Ishikawa (cell line): ENCODE measurements around the gene PAEP.

Experiments
- CEBPB ChIP-seq: IDR thresholded peaks from 2 replicates; pipeline ENCODE4 v1.6.1; 2012
- CREB1 ChIP-seq: IDR thresholded peaks from 2 replicates; pipeline ENCODE4 v1.6.1; 2012; ENCODE audit warnings: low read depth
- EGR1 ChIP-seq: IDR thresholded peaks from 2 replicates; pipeline ENCODE4 v1.6.1; 2012
- EP300 ChIP-seq: IDR thresholded peaks from 2 replicates; pipeline ENCODE4 v1.6.1; 2012; ENCODE audit warnings: borderline replicate concordance
- FOXM1 ChIP-seq: IDR thresholded peaks from 2 replicates; pipeline ENCODE4 v1.6.1; 2012; ENCODE audit warnings: low read depth, borderline replicate concordance
- MAX ChIP-seq: IDR thresholded peaks from 2 replicates; pipeline ENCODE4 v1.6.1; 2012
- NFIC ChIP-seq: IDR thresholded peaks from 2 replicates; pipeline ENCODE4 v1.6.1; 2012
- RAD21 ChIP-seq: IDR thresholded peaks from 2 replicates; pipeline ENCODE4 v1.6.1; 2012; ENCODE audit warnings: low read depth
- TAF1 ChIP-seq: IDR thresholded peaks from 2 replicates; pipeline ENCODE4 v1.6.1; 2012; ENCODE audit warnings: low read depth, mild to moderate bottlenecking
- TCF12 ChIP-seq: IDR thresholded peaks from 2 replicates; pipeline ENCODE4 v1.6.1; 2012; ENCODE audit warnings: low read depth
- TEAD4 ChIP-seq: IDR thresholded peaks from 2 replicates; pipeline ENCODE4 v1.6.1; 2012
- USF1 ChIP-seq: IDR thresholded peaks from 2 replicates; pipeline ENCODE4 v1.6.1; 2012
- YY1 ChIP-seq: IDR thresholded peaks from 2 replicates; pipeline ENCODE4 v1.6.1; 2012; ENCODE audit warnings: low read depth
- ZBTB7A ChIP-seq: IDR thresholded peaks from 2 replicates; pipeline ENCODE4 v1.6.1; 2012; ENCODE audit warnings: low read depth
- TF ChIP-seq, protein P1 (sequence below): IDR thresholded peaks from 2 replicates; pipeline ENCODE4 v1.6.1; 2012; ENCODE audit warnings: low read depth, mild to moderate bottlenecking

Gene PAEP

DNA sequence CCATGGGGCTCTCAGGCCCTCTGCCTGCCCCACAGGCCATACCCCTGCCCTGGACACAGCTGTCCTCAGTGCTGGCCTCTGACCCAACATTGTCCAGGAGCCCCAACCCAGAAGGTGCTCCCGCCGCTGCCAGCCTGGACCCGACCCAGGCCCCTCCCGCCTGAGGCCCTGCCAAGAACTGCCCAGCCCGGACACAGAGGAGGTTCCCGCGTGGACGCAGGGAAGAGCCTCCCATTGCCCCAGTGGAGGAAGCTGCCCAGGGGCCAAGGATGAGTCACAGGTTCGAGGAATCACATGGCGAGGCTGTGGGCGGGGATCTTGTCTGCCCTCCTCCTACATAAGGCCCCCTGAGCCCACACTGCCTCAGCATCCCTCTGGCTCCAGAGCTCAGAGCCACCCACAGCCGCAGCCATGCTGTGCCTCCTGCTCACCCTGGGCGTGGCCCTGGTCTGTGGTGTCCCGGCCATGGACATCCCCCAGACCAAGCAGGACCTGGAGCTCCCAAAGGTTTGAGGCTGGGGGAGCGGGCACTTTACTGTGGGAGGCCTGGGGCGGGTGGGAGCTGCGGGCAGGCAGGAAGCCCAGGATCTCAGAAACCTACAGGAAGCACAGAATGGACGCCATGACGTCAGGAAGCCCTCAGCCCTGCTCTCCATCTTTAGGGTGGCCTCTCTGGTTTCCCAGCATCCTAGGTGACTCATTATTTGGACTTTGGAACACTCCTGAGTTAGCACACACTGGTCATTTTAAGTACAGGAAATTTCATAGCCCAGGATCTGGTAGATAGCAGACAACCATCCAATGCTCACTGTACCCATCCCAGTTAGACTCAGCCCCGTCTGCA lies at the start of gene PAEP:
Gene PAEP, plus strand, starts transcription at position 366 of the 844 bp plus-strand sequence.
- TF ChIP-seq, protein P1, sequence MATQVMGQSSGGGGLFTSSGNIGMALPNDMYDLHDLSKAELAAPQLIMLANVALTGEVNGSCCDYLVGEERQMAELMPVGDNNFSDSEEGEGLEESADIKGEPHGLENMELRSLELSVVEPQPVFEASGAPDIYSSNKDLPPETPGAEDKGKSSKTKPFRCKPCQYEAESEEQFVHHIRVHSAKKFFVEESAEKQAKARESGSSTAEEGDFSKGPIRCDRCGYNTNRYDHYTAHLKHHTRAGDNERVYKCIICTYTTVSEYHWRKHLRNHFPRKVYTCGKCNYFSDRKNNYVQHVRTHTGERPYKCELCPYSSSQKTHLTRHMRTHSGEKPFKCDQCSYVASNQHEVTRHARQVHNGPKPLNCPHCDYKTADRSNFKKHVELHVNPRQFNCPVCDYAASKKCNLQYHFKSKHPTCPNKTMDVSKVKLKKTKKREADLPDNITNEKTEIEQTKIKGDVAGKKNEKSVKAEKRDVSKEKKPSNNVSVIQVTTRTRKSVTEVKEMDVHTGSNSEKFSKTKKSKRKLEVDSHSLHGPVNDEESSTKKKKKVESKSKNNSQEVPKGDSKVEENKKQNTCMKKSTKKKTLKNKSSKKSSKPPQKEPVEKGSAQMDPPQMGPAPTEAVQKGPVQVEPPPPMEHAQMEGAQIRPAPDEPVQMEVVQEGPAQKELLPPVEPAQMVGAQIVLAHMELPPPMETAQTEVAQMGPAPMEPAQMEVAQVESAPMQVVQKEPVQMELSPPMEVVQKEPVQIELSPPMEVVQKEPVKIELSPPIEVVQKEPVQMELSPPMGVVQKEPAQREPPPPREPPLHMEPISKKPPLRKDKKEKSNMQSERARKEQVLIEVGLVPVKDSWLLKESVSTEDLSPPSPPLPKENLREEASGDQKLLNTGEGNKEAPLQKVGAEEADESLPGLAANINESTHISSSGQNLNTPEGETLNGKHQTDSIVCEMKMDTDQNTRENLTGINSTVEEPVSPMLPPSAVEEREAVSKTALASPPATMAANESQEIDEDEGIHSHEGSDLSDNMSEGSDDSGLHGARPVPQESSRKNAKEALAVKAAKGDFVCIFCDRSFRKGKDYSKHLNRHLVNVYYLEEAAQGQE, result no peak
- TF ChIP-seq CEBPB, result no peak
- no peak for TF ChIP-seq TCF12
- TF ChIP-seq MAX, result no peak
- no peak for TF ChIP-seq EP300
- TF ChIP-seq CREB1, result no peak
- TF ChIP-seq EGR1, result no peak
- TF ChIP-seq YY1, result no peak
- no peak for TF ChIP-seq NFIC
- no peak for TF ChIP-seq ZBTB7A
- no peak for TF ChIP-seq TAF1
- TF ChIP-seq USF1, result no peak
- TF ChIP-seq TEAD4, result no peak
- TF ChIP-seq FOXM1, result no peak
- no peak for TF ChIP-seq RAD21

GRCh38 chr9:135512241-135512603 lies 49.3 kb upstream of the PAEP start:
- TF ChIP-seq CEBPB (no peak), USF1 (no peak), TEAD4 (no peak), TCF12 (no peak), RAD21 (no peak), NFIC (no peak), TAF1 (no peak), MAX (no peak), CREB1 (no peak), YY1 (no peak), ZBTB7A (no peak)

GRCh38 chr9:135512904-135513303 lies 48.7 kb upstream of the PAEP start:
- TF ChIP-seq RAD21 (no peak), TCF12 (no peak), EP300 (no peak), EGR1 (no peak), TAF1 (no peak), NFIC (no peak), USF1 (no peak), ZBTB7A (no peak), CEBPB (no peak), TEAD4 (no peak), CREB1 (no peak)
- TF ChIP-seq, protein P1, result no peak

DNA sequence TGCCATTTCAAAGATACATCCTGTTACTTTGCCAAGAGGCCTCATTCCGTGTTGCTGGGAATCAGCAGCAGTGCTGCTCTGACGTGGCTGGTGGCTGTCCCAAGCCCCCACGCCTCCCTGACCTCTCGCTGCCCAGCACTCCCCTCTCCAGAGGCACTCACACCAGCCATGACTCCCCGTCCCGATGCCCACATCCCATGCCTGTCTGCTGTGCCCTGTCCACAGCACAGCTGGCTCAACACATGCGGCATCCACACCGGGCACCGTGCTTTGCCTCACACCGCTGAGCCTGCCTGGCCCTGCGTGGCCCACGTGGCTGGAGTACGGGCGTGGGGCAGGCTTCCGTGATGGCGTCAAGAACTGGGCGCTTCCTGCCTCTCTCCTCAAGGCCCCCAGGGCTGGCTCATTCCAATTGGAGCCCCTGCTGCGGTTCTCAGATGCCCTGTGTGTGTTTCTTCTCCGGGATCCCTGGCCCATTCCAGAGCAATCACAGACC lies 48.2 kb upstream of the PAEP start:
- TF ChIP-seq YY1 (no peak), FOXM1 (no peak), TCF12 (no peak), ZBTB7A (no peak), USF1 (no peak), CEBPB (no peak), NFIC (no peak), EP300 (no peak), EGR1 (no peak), TAF1 (no peak), CREB1 (no peak), TEAD4 (no peak), MAX (no peak)
- TF ChIP-seq, protein P1, result no peak
